HG03108 (cell line): ENCODE data around the gene TCEANC.

Source experiments
- ATAC-seq: cut with Tn5 transposase; IDR thresholded peaks from one replicate; pipeline ENCODE4 v1.9.1; 2021; ENCODE audit warnings: moderate library complexity; ENCODE audit not compliant: unreplicated experiment

Gene TCEANC

GRCh38 chrX:13690836-13691235 is 37.9 kb downstream of the TCEANC start:
- no peak for ATAC-seq

GRCh38 chrX:13691841-13692371 is 39.0 kb downstream of the TCEANC start:
- no peak for ATAC-seq

GRCh38 chrX:13692771-13693231 is 39.9 kb downstream of the TCEANC start:
- ATAC-seq = no peak

- ATAC-seq = no peak
Measured at GRCh38 chrX:13693341-13693961, 40.5 kb downstream of the TCEANC start.

GRCh38 chrX:13694359-13694758 is 41.4 kb downstream of the TCEANC start:
- ATAC-seq = no peak

- no peak for ATAC-seq
Measured at GRCh38 chrX:13694983-13695382, 42.0 kb downstream of the TCEANC start.

GRCh38 chrX:13695601-13696115 is 42.7 kb downstream of the TCEANC start:
- no peak for ATAC-seq

GRCh38 chrX:13697455-13697854 is 44.5 kb downstream of the TCEANC start:
- peak; percentile 45 for ATAC-seq

GRCh38 chrX:13697976-13698375 is 45.0 kb downstream of the TCEANC start:
- no peak for ATAC-seq

- ATAC-seq = no peak
Measured at GRCh38 chrX:13698432-13698831, 45.5 kb downstream of the TCEANC start.

GRCh38 chrX:13699183-13699826 is 46.4 kb downstream of the TCEANC start:
- ATAC-seq = no peak

- no peak for ATAC-seq
Measured at GRCh38 chrX:13700380-13700779, 47.4 kb downstream of the TCEANC start.

- no peak for ATAC-seq
Measured at GRCh38 chrX:13702111-13702789, 49.3 kb downstream of the TCEANC start.

GRCh38 chrX:13703135-13703534 is 50.2 kb downstream of the TCEANC start:
- ATAC-seq = no peak

GRCh38 chrX:13703589-13703988 is 50.6 kb downstream of the TCEANC start:
- no peak for ATAC-seq

- no peak for ATAC-seq
Measured at GRCh38 chrX:13711141-13711540, 58.2 kb downstream of the TCEANC start.
